Measurements from ENCODE around the gene NEFH.

NEFH gene

GRCh38 chr22:29463629-29464028, 16.4 kb upstream of the NEFH start:
- ATAC-seq = no peak
- TF ChIP-seq ZNF70 (CRISPR knock-in tag; IDR thresholded peaks at IDR 0.05) (no peak), TOX (CRISPR knock-in tag; IDR thresholded peaks at IDR 0.05; ENCODE audit: borderline replicate concordance) (no peak), GLIS3 (CRISPR knock-in tag; IDR thresholded peaks at IDR 0.05) (no peak), ZFP30 (CRISPR knock-in tag; IDR thresholded peaks at IDR 0.05) (no peak), POU6F1 (CRISPR knock-in tag; IDR thresholded peaks at IDR 0.05; ENCODE audit: borderline replicate concordance, low read depth) (no peak), ZNF565 (CRISPR knock-in tag; conservative IDR thresholded peaks at IDR 0.05; ENCODE audit: low read depth) (no peak), RARB (CRISPR knock-in tag; IDR thresholded peaks at IDR 0.05) (no peak), OSR1 (CRISPR knock-in tag; IDR thresholded peaks at IDR 0.05) (no peak), TCF4 (CRISPR knock-in tag; IDR thresholded peaks at IDR 0.05; ENCODE audit: borderline replicate concordance) (no peak), PPARA (CRISPR knock-in tag; IDR thresholded peaks at IDR 0.05; ENCODE audit: borderline replicate concordance) (no peak), CREB5 (CRISPR knock-in tag; IDR thresholded peaks at IDR 0.05; ENCODE audit: low read depth) (no peak), ESRRG (CRISPR knock-in tag; IDR thresholded peaks at IDR 0.05) (no peak), CSDC2 (CRISPR knock-in tag; IDR thresholded peaks at IDR 0.05) (no peak), ZNF8 (CRISPR knock-in tag; IDR thresholded peaks at IDR 0.05) (no peak), PATZ1 (CRISPR knock-in tag; IDR thresholded peaks at IDR 0.05; ENCODE audit: borderline replicate concordance) (no peak), ZFP3 (CRISPR knock-in tag; IDR thresholded peaks at IDR 0.05) (no peak), ARNTL (CRISPR knock-in tag; IDR thresholded peaks at IDR 0.05; ENCODE audit: borderline replicate concordance, low read depth) (no peak), CSRNP3 (CRISPR knock-in tag; IDR thresholded peaks at IDR 0.05) (no peak), TSHZ2 (CRISPR knock-in tag; IDR thresholded peaks at IDR 0.05) (no peak)

- TF ChIP-seq TCF4 (CRISPR knock-in tag; IDR thresholded peaks at IDR 0.05; ENCODE audit: borderline replicate concordance) (no peak), BACH2 (CRISPR knock-in tag; IDR thresholded peaks at IDR 0.05; ENCODE audit: borderline replicate concordance) (no peak), ISL1 (CRISPR knock-in tag; IDR thresholded peaks at IDR 0.05) (no peak), ZFP30 (CRISPR knock-in tag; IDR thresholded peaks at IDR 0.05) (no peak), ESRRG (CRISPR knock-in tag; IDR thresholded peaks at IDR 0.05) (no peak), PPARA (CRISPR knock-in tag; IDR thresholded peaks at IDR 0.05; ENCODE audit: borderline replicate concordance) (no peak), OSR1 (CRISPR knock-in tag; IDR thresholded peaks at IDR 0.05) (no peak)
- ATAC-seq = no peak
These were observed 15.4 kb upstream of the NEFH start for GRCh38 chr22:29464581-29464980.

- ATAC-seq = no peak
- TF ChIP-seq PATZ1 (CRISPR knock-in tag; IDR thresholded peaks at IDR 0.05; ENCODE audit: borderline replicate concordance) = no peak
- TF ChIP-seq SNAI2 (CRISPR knock-in tag; IDR thresholded peaks at IDR 0.05) = no peak
- no peak for TF ChIP-seq ZC3H10 (CRISPR knock-in tag; IDR thresholded peaks at IDR 0.05)
- no peak for TF ChIP-seq ZNF565 (CRISPR knock-in tag; conservative IDR thresholded peaks at IDR 0.05; ENCODE audit: low read depth)
- TF ChIP-seq CSRNP3 (CRISPR knock-in tag; IDR thresholded peaks at IDR 0.05) = no peak
- no peak for TF ChIP-seq ZFP30 (CRISPR knock-in tag; IDR thresholded peaks at IDR 0.05)
- TF ChIP-seq PPARA (CRISPR knock-in tag; IDR thresholded peaks at IDR 0.05; ENCODE audit: borderline replicate concordance) = no peak
- TF ChIP-seq ARNTL (CRISPR knock-in tag; IDR thresholded peaks at IDR 0.05; ENCODE audit: borderline replicate concordance, low read depth) = no peak
These were observed 10.3 kb upstream of the NEFH start for GRCh38 chr22:29469755-29470154.

Data from SK-N-SH treated with all-trans-retinoic acid at 6 μM for 48 hours (cell line).